HEK293T (cell line): ENCODE measurements around the gene NMRK1.

Source experiments
- CTCF ChIA-PET: fragments of 350-600 bp; formaldehyde crosslinking; extraction: SDS; loops from one replicate; lab custom pipeline; 2021; ENCODE audit warnings: antibody characterized with exemption, inconsistent platforms; lab: Yijun Ruan, JAX
- POLR2A ChIA-PET: fragments of 350-600 bp; formaldehyde crosslinking; extraction: SDS; loops from one replicate; lab custom pipeline; 2020; ENCODE audit warnings: antibody characterized with exemption, inconsistent platforms; lab: Yijun Ruan, JAX
- DNase-seq: peaks from one replicate; pipeline ENCODE4 v3.0.0; 2012; ENCODE audit warnings: mixed read lengths; ENCODE audit errors: extremely low spot score
- ARNT ChIP-seq: fragments of 450-650 bp; IDR thresholded peaks from 2 replicates; pipeline ENCODE4 v1.6.1; 2017; ENCODE audit warnings: mild to moderate bottlenecking
- BHLHE40 ChIP-seq: fragments of 450-650 bp; IDR thresholded peaks from 2 replicates; pipeline ENCODE4 v1.6.1; 2016; ENCODE audit warnings: mild to moderate bottlenecking, moderate library complexity, borderline replicate concordance
- CTBP1 ChIP-seq: fragments of 450-650 bp; IDR thresholded peaks from 2 replicates; pipeline ENCODE4 v1.6.1; 2016; ENCODE audit warnings: borderline replicate concordance
- ELF4 ChIP-seq: fragments of 450-650 bp; IDR thresholded peaks from 2 replicates; pipeline ENCODE4 v1.6.1; 2017; ENCODE audit warnings: antibody characterized with exemption
- FOXA1 ChIP-seq: fragments of 450-650 bp; IDR thresholded peaks from 2 replicates; pipeline ENCODE4 v1.6.1; 2016; ENCODE audit warnings: mild to moderate bottlenecking
- FOXK2 ChIP-seq: fragments of 450-650 bp; IDR thresholded peaks from 2 replicates; pipeline ENCODE4 v1.6.1; 2016; ENCODE audit warnings: mild to moderate bottlenecking
- FOXM1 ChIP-seq: fragments of 450-650 bp; IDR thresholded peaks from 2 replicates; pipeline ENCODE4 v1.6.1; 2017; ENCODE audit warnings: mild to moderate bottlenecking, borderline replicate concordance
- HDGF ChIP-seq: fragments of 450-650 bp; IDR thresholded peaks from 2 replicates; pipeline ENCODE4 v1.6.1; 2017; ENCODE audit warnings: antibody characterized with exemption, borderline replicate concordance
- L3MBTL2 ChIP-seq: fragments of 450-650 bp; conservative IDR thresholded peaks from 2 replicates; pipeline ENCODE4 v1.6.1; 2016; ENCODE audit warnings: mild to moderate bottlenecking
- LEF1 ChIP-seq: fragments of 450-650 bp; IDR thresholded peaks from 2 replicates; pipeline ENCODE4 v1.6.1; 2017; ENCODE audit warnings: mild to moderate bottlenecking, borderline replicate concordance
- NFRKB ChIP-seq: fragments of 450-650 bp; IDR thresholded peaks from 2 replicates; pipeline ENCODE4 v1.6.1; 2016; ENCODE audit warnings: mild to moderate bottlenecking, moderate library complexity
- PKNOX1 ChIP-seq: fragments of 450-650 bp; IDR thresholded peaks from 2 replicates; pipeline ENCODE4 v1.6.1; 2016
- SP1 ChIP-seq: fragments of 450-650 bp; IDR thresholded peaks from 2 replicates; pipeline ENCODE4 v1.6.1; 2017
- SUZ12 ChIP-seq: fragments of 450-650 bp; IDR thresholded peaks from 2 replicates; pipeline ENCODE4 v1.6.1; 2016; ENCODE audit warnings: mild to moderate bottlenecking
- TARDBP ChIP-seq: fragments of 450-650 bp; IDR thresholded peaks from 2 replicates; pipeline ENCODE4 v1.6.1; 2016
- ZNF384 ChIP-seq: fragments of 450-650 bp; IDR thresholded peaks from 2 replicates; pipeline ENCODE4 v1.6.1; 2016

The NMRK1 gene

GRCh38 chr9:75039009-75039408 is 48.9 kb downstream of the NMRK1 start:
- TF ChIP-seq LEF1 (no peak), SUZ12 (no peak), FOXA1 (no peak), FOXK2 (no peak), ZNF384 (no peak), NFRKB (no peak), SP1 (no peak), ELF4 (no peak), HDGF (no peak)
- ChIA-PET CTCF (no interaction called here), POLR2A (no interaction called here)
- DNase-seq, result no peak

- no peak for DNase-seq
- ChIA-PET CTCF (interaction anchor here (0.6 kb wide), 1 partner anchor 149 kb away, joined by 3 read pairs; no protein-coding TSS in a partner anchor), POLR2A (no interaction called here)
- TF ChIP-seq ZNF384, result no peak
- TF ChIP-seq PKNOX1, result no peak
- no peak for TF ChIP-seq ELF4
- TF ChIP-seq FOXK2, result no peak
- no peak for TF ChIP-seq SP1
- TF ChIP-seq ARNT, result no peak
- no peak for TF ChIP-seq TARDBP
- TF ChIP-seq HDGF, result no peak
- TF ChIP-seq CTBP1, result no peak
- no peak for TF ChIP-seq FOXM1
- no peak for TF ChIP-seq LEF1
- TF ChIP-seq SUZ12, result no peak
- no peak for TF ChIP-seq NFRKB
- TF ChIP-seq BHLHE40, result no peak
- no peak for TF ChIP-seq FOXA1
- TF ChIP-seq L3MBTL2, result no peak
Measured at GRCh38 chr9:75036793-75037192, 51.2 kb downstream of the NMRK1 start.

GRCh38 chr9:75033791-75034473 is 54.0 kb downstream of the NMRK1 start:
- no peak for DNase-seq
- TF ChIP-seq CTBP1, result no peak
- TF ChIP-seq TARDBP, result no peak
- TF ChIP-seq SUZ12, result no peak
- TF ChIP-seq ELF4, result no peak
- TF ChIP-seq L3MBTL2, result no peak
- no peak for TF ChIP-seq PKNOX1
- TF ChIP-seq FOXA1, result no peak
- TF ChIP-seq FOXK2, result no peak
- TF ChIP-seq SP1, result no peak
- no peak for TF ChIP-seq HDGF
- TF ChIP-seq ZNF384, result no peak
- TF ChIP-seq LEF1, result no peak
- TF ChIP-seq ARNT, result no peak
- TF ChIP-seq FOXM1, result no peak
- no peak for TF ChIP-seq BHLHE40
- CTCF ChIA-PET, result no interaction called here
- POLR2A ChIA-PET, result no interaction called here

GRCh38 chr9:75027187-75028107 is 60.5 kb downstream of the NMRK1 start:
- TF ChIP-seq L3MBTL2 (peak; percentile 78), HDGF (no peak), CTBP1 (no peak), FOXA1 (no peak), NFRKB (no peak), ELF4 (no peak), LEF1 (0 out of 2 replicates have a peak, but pooled peaks have one; percentile 33), SP1 (no peak), ARNT (no peak), FOXM1 (no peak), FOXK2 (no peak), TARDBP (no peak), SUZ12 (no peak), BHLHE40 (no peak), ZNF384 (no peak), PKNOX1 (no peak)
- peak; percentile 40 for DNase-seq
- ChIA-PET POLR2A (interaction anchor here (0.6 to 1.4 kb wide), 3 partner anchors 75 to 1367 kb away, joined by 3 to 4 read pairs (median 3); partner anchors contain the start of gene RFK), CTCF (interaction anchor here (0.6 kb wide), 1 partner anchor 301 kb away, joined by 3 read pairs; no protein-coding TSS in a partner anchor)

GRCh38 chr9:75023846-75024245 is 64.1 kb downstream of the NMRK1 start:
- ChIA-PET CTCF (no interaction called here), POLR2A (no interaction called here)
- DNase-seq, result no peak
- TF ChIP-seq TARDBP (no peak), ZNF384 (no peak), FOXM1 (no peak), LEF1 (no peak), SP1 (no peak), ELF4 (no peak), SUZ12 (no peak), FOXK2 (no peak), PKNOX1 (no peak), NFRKB (no peak), L3MBTL2 (no peak), FOXA1 (no peak), HDGF (no peak), CTBP1 (no peak), ARNT (no peak), BHLHE40 (no peak)
